ENCODE measurements around the gene CLN5.

GRCh38 chr13:76948149-76948548 lies 43.7 kb upstream of the CLN5 start, which contains the start of gene ACOD1:
- TF ChIP-seq POLR2A (IDR thresholded peaks at IDR 0.05; ENCODE audit: low read depth, low read length) (no peak), POLR2AphosphoS5 (IDR thresholded peaks at IDR 0.05; ENCODE audit: insufficient read depth, low read depth, low read length) (no peak), MAX (IDR thresholded peaks at IDR 0.05; ENCODE audit: insufficient read depth, insufficient read length) (no peak), EZH2 (IDR thresholded peaks at IDR 0.05; ENCODE audit: borderline replicate concordance, low read depth, low read length, severe bottlenecking) (no peak)
- TF ChIP-seq, protein P1, sequence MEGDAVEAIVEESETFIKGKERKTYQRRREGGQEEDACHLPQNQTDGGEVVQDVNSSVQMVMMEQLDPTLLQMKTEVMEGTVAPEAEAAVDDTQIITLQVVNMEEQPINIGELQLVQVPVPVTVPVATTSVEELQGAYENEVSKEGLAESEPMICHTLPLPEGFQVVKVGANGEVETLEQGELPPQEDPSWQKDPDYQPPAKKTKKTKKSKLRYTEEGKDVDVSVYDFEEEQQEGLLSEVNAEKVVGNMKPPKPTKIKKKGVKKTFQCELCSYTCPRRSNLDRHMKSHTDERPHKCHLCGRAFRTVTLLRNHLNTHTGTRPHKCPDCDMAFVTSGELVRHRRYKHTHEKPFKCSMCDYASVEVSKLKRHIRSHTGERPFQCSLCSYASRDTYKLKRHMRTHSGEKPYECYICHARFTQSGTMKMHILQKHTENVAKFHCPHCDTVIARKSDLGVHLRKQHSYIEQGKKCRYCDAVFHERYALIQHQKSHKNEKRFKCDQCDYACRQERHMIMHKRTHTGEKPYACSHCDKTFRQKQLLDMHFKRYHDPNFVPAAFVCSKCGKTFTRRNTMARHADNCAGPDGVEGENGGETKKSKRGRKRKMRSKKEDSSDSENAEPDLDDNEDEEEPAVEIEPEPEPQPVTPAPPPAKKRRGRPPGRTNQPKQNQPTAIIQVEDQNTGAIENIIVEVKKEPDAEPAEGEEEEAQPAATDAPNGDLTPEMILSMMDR (IDR thresholded peaks at IDR 0.05; ENCODE audit: extremely low read depth in 1 of 2, insufficient read depth in 1 of 2, low read depth in 1 of 2, low read length in 2 of 2): no peak
